Measurements from ENCODE around the gene WNT9A.

The WNT9A gene

GRCh38 chr1:227897704-227898438 is 49.9 kb downstream of the WNT9A start:
- no peak for DNase-seq (ENCODE audit: low read depth)

DNA sequence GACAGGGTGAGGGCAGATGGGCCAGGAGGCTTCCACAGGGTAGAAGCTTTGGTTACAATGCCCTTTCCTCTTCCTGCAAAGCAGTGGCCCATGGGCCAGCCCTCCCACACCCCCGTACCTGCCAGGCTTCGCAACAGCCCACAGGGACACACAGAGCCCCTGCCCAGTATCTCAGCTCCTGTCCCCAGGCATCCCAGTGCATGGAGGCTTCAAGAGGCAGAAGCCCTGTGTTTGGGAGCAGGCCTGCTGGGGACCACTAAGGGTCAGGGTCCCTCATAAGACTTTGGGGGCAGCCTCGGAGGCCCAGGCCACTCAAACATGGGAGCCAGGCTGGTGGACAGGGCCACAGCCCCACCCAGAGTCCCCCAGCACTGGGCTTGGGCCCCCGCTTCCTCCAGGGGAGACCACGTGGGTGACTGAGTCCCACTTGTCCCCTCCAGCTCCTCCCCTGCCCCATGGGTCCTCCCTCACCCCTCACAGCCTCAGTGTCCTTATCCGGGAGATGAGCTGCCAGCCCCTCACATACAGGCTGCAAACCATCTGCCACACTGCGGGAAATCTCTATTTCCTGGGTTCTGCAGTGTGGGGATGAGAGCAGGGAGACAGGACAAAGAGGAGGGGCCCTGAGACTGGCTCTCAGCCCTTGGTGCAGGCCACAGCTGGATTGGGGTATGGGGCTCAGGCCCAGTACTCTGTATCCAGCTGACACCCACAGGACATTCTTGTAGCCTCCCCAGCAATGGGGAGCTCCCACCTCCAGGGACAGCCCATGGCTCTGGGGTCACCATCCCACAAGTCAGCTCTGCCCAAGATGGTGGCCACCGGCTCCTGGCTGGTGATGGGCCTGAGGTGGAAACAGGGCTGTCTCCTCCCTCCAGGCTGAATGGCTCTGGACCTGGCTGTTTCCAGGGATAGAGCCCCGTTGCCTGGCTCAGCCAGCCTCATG is 50.7 kb downstream of the WNT9A start:
- DNase-seq (ENCODE audit: low read depth) = no peak

DNA sequence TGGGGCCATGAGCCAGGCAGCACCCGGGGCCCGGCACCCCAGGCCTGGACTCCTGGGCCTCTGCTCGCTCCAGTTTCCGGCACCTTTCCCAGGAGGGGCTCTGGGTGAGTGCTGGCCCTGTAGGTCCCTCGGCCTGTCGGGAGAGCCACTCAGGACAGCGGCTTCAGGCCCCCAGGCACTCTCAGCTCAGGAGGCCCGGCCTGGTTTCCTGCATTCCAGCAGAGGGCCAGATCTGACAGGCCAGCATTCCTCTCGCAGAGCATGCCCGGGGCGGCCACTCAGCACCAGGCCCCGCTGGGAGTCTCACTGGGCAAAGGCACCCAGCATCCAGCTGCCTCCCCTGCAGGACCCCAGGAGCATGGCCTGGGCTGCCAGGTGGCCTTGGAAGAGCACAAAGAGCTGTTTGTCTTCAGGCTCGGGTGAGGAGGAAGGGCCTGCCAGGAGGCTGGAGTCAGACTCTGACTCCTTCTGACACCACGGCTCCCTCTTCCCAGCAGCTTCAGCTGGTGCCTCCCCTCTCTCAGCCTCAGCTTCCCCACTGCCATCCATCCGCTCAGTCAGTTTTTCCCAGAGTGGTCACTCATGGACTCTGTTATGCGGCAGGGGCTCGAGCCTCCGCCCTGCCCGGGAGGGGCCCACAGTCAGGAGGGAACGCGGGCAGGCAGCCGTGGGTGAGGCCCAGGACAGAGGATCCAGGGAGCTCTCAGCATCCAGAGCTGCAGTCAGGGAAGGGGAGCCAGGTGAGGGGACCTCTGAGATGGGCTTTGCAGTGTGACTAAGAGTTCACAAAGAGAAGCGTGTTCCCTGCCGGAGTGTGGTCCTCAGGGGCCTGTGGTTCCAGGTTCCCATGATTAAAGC is 51.7 kb downstream of the WNT9A start:
- DNase-seq (ENCODE audit: low read depth) = no peak

GRCh38 chr1:227894831-227895451 is 52.8 kb downstream of the WNT9A start:
- DNase-seq (ENCODE audit: low read depth) = no peak

DNA sequence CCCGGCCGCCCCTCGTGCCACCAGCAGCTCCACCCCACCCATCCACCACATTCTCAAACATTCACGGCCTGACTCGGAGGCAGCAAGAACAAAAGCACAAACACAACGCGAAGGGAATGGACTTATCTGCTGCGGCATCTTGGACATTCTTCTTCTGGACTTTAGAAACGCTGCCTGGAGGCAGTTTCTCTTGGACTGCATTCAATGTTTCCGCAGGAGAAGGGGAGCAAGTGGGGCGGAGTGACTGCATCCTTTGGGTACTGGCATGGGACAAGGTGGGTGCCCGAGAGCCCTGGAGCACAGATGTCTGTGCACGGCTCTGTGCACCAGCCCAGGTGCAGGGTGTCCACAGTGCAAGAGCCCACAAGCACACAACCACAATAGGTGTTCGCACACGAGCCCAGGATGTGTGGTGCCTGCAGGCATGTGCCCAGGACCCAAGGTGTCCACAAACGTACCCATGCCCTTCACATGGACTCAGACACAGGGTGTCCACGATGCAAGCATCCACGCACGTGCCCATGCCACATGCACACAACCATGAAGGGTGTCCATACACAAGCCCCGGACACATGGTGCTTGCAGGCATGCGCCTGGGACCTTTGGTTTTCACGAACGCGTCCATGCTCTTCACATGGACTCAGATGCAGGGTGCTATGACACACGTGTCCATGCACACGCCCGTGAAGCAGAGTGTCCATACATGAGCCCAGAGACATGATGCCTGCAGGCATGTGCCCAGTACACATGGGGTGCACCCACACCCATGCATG is 53.6 kb downstream of the WNT9A start:
- DNase-seq (ENCODE audit: low read depth) = no peak

DNA sequence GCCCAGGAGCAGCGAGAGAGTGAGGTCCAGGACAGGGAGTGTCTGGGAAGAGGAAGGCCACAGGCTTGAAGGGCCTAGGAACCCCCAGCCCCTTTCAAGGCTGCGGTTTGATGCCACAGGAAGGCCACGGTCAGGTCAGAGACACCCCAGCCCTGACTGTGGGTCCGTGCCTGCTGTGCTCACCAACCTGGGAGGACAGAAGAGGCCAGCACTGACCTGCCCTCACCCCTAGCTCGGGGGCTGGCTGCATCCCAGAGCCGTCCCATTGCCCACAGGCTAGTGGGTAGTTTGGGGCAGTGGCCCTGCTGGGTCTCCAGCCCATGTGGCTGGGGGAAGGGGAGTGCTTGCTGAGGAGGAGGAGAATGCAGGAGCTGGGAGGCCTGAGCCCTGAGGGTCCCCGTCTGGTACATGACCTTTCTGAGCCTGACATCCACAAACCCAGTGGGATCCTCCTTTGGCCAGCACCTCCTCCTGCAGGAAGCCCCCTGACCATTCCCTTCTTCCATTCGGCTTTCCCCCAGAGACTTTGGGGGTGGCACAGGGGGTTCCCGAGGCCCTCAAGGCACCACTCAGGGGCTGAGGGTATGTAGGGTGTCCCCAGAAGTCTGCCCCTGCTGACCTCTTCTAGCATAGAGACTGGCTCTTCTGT is 54.3 kb downstream of the WNT9A start:
- no peak for DNase-seq (ENCODE audit: low read depth)

- DNase-seq (ENCODE audit: low read depth) = no peak
Observed at GRCh38 chr1:227892489-227893299, 55.0 kb downstream of the WNT9A start.

DNA sequence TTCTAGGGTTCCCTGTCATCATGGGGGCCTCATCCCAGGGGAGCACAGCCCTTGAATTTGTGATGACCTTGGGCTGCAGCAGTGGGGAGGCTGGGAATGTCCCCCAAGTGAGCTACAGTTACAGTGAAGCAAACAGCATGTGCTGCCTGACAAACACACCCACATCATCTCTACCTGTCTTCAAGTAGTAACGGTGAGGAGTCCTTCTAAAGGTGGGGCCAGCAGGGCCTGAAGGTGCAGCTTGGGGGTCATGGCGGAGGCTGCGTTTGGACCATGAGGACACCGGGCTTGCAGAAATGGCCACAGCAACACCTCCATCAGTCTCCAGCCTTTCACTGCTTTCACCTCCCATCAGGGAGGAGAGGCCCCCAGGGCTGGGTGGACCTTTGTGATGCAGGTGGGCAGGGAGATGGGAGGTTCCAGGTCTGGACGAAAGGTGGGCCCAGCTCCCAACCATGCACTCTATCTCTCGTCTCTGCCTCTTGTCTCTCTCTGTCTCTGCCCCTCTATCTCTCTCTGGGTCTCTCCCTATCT is 55.7 kb downstream of the WNT9A start:
- DNase-seq (ENCODE audit: low read depth) = no peak

DNA sequence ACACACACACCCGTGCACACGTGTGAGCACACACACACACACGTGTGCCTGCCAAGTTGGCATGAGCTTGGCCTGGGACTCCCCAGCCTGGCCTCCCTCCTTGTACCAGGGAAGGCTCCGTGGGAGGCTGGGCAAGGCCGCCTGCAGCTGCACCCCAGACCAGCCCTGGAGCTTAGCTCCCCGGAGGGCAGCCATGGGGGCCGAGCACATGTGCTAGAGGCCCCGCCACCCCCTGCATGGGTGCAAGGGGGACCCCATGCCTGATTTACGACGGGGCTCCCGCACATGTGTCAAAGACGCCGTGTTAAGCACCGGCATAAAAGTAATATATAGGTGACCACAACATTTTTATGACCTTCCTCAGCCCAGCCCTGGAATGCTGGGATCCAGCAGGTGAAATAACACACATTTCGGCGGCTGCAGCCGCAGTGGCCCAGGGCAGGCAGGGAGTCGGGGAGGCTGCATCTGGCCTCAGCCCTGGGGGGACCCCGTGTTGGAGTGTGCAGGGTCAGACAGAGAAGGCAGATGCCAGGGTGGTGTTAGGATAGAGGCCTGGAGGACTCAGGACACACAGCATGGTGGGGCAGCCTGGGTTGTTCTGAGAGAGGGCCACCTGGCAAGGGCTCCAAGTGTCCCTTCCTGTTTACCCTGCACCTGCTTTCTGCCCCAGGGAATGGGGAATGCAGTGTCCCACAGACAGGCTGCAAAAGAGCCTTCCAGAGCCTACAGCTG is 56.3 kb downstream of the WNT9A start:
- DNase-seq (ENCODE audit: low read depth) = no peak

DNA sequence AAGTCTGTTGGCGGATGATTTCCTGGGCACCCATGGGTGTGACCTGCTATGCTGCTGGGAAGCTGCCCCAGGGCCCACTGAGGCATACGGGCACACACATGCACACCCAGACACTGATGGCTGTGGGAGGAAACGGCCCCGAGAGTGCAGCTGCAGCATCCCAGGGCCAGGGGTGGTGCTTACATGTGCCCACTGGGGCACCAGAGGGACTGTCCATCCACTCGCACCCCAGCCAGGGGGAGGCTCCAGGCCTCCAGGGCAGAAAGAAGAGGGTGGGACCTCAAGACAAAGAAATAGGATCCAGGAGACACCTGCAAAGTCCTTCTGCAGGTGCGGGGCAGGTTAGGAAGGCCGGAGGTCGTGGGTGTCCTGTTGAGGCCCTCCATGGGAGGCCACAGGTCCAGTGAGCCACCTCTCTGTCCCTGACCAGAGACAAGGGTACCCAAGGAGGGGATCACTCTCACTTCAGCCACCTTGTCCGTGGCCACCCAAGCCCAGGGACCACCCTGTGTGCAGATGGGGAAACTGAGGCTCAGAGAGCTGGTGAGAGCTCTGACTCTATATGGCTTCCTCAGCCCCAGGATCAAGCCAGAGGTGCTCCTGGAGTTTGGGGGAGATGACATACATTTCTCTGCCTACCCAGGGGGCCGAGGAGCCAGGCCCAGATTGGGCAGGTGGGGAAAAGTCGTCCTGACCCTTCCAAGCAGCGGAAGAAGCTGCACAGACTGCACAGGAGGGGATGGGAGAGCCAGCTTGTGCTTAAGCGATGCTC is 57.1 kb downstream of the WNT9A start:
- DNase-seq (ENCODE audit: low read depth) = no peak

- no peak for DNase-seq (ENCODE audit: low read depth)
Observed at GRCh38 chr1:227889863-227890405, 57.8 kb downstream of the WNT9A start.

DNA sequence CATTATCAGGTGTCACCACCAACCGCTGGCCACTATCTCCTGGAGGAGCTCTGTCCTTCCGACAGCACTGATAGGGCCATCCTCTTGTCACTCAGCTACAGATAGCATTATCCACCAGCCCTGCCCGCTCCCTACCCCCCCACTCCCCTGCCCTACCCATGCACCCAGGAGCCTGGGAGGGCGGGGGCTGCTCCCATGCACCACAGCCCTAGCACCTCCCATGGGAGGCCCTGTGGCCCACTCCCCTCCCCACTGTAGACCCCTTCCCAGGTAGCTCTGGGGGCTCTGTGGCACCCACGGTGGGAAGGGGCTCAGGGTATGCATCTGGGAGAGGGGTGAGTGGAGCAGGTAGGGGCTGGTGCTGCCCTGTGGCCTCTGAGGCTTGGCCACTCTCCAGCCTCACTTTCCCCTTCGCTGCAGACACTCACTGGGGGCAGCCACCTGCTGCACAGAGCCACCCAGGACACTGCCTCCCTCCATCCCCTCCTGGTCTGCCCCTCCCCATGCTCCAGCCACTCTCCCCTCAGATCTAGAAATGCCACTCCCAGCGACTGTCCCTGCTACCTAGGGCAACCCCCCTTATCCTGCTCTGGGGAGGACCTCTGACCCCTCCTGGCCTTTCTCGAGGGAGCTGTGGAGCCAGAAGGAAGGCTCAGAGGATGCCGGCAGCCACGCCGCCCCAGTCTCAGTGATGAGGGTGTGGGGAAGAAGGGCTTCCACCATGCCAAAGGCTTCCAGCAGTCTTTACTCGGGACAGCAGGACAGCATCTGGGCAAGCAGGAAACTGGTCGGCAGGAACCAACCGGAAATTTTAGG is 58.5 kb downstream of the WNT9A start:
- no peak for DNase-seq (ENCODE audit: low read depth)

- no peak for DNase-seq (ENCODE audit: low read depth)
Observed at GRCh38 chr1:227888404-227889046, 59.2 kb downstream of the WNT9A start.

DNA sequence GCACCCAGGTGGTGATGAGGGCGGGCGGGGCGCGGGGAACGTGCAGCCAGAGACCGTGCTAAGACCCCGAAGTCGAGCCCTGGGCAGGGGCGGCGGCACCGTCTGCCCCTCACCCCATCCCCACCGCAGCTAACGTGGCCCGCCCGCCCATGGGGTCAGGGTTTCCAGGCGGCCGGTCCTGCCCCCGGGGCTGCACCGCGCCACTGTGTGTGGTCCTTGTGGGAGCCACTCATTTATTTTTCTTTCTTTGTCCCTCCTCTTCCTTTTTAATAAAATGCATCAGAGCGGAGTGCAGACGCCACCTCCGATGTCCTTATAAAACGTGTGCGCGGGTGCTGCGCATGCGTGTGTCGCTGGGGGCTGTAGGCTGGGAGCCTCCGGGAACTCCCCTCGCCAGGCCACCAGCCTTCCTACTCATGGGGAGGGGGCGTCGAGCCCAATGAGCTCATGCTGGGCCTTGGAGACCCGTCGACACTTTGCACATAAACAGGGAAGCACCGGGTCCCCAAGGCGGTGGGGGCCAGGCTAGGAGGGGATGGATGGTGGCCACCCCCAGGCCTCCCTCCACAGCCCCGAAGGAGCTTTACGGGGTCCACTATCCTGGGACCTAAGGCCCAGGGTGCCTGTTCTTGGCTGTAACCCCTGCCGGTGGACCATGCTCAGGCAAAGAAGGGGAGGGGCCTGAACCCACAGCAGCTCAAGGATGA is 59.9 kb downstream of the WNT9A start:
- no peak for DNase-seq (ENCODE audit: low read depth)

GRCh38 chr1:227886993-227887696 is 60.6 kb downstream of the WNT9A start:
- no peak for DNase-seq (ENCODE audit: low read depth)
